ELR (cell line): Measurements from ENCODE around the gene RSRP1.
"Not testable (repeated sequence)": the region's sequence is repeated elsewhere in the genome, so short reads cannot be mapped to it uniquely, and the experiment has no call there.

Experiments used
- DNase-seq: peaks from one replicate; pipeline ENCODE4 v3.0.0-alpha.2; 2015; ENCODE audit warnings: low read depth

RSRP1 gene

GRCh38 chr1:25247024-25247828 is at the start of gene RSRP1:
RSRP1 (minus strand) TSS chr1:25247454; CDS start chr1:25246963, 491 bp downstream.
- DNase-seq: peak; percentile 97

- DNase-seq: not testable (repeated sequence)
Measured at GRCh38 chr1:25296501-25296900, 49.2 kb upstream of the RSRP1 start.

- not testable (repeated sequence) for DNase-seq
Measured at GRCh38 chr1:25294889-25295826, 47.9 kb upstream of the RSRP1 start.

- DNase-seq: not testable (repeated sequence)
Measured at GRCh38 chr1:25293426-25293825, 46.2 kb upstream of the RSRP1 start.

- not testable (repeated sequence) for DNase-seq
Measured at GRCh38 chr1:25290043-25290442, 42.8 kb upstream of the RSRP1 start.

- not testable (repeated sequence) for DNase-seq
Measured at GRCh38 chr1:25288573-25289101, 41.4 kb upstream of the RSRP1 start.

- DNase-seq: not testable (repeated sequence)
Measured at GRCh38 chr1:25287164-25287563, 39.9 kb upstream of the RSRP1 start.

GRCh38 chr1:25285862-25286261 is 38.6 kb upstream of the RSRP1 start:
- DNase-seq: not testable (repeated sequence)

GRCh38 chr1:25279693-25280111 is 32.4 kb upstream of the RSRP1 start:
- DNase-seq: not testable (repeated sequence)

GRCh38 chr1:25278790-25279189 is 31.5 kb upstream of the RSRP1 start:
- DNase-seq: not testable (repeated sequence)

GRCh38 chr1:25278358-25278757 is 31.1 kb upstream of the RSRP1 start:
- peak; percentile 47 for DNase-seq

- not testable (repeated sequence) for DNase-seq
Measured at GRCh38 chr1:25277295-25277694, 30.0 kb upstream of the RSRP1 start.

GRCh38 chr1:25275648-25276047 is 28.4 kb upstream of the RSRP1 start:
- DNase-seq: not testable (repeated sequence)

- DNase-seq: not testable (repeated sequence)
Measured at GRCh38 chr1:25272238-25272637, 25.0 kb upstream of the RSRP1 start, which contains the start of gene RHD. RHD (plus strand) TSS chr1:25272509; CDS start chr1:25272548, 39 bp downstream.

- not testable (repeated sequence) for DNase-seq
Measured at GRCh38 chr1:25268143-25268760, 21.0 kb upstream of the RSRP1 start.

GRCh38 chr1:25267288-25268142 is 20.3 kb upstream of the RSRP1 start:
- peak; percentile 85 for DNase-seq

GRCh38 chr1:25266554-25267287 is 19.5 kb upstream of the RSRP1 start:
- not testable (repeated sequence) for DNase-seq

- not testable (repeated sequence) for DNase-seq
Measured at GRCh38 chr1:25260336-25260735, 13.1 kb upstream of the RSRP1 start.

- peak; percentile 77 for DNase-seq
Measured at GRCh38 chr1:25259813-25260212, 12.6 kb upstream of the RSRP1 start.

GRCh38 chr1:25257196-25257595 is 9.9 kb upstream of the RSRP1 start:
- no peak for DNase-seq
